HG03196 (cell line): Measurements from ENCODE around the gene SLAMF7.
"Not testable (repeated sequence)": the region's sequence is repeated elsewhere in the genome, so short reads cannot be mapped to it uniquely, and the experiment has no call there.

Source experiments
- ATAC-seq: cut with Tn5 transposase; IDR thresholded peaks from one replicate; pipeline ENCODE4 v1.9.1; 2021; ENCODE audit not compliant: unreplicated experiment

The SLAMF7 gene

DNA sequence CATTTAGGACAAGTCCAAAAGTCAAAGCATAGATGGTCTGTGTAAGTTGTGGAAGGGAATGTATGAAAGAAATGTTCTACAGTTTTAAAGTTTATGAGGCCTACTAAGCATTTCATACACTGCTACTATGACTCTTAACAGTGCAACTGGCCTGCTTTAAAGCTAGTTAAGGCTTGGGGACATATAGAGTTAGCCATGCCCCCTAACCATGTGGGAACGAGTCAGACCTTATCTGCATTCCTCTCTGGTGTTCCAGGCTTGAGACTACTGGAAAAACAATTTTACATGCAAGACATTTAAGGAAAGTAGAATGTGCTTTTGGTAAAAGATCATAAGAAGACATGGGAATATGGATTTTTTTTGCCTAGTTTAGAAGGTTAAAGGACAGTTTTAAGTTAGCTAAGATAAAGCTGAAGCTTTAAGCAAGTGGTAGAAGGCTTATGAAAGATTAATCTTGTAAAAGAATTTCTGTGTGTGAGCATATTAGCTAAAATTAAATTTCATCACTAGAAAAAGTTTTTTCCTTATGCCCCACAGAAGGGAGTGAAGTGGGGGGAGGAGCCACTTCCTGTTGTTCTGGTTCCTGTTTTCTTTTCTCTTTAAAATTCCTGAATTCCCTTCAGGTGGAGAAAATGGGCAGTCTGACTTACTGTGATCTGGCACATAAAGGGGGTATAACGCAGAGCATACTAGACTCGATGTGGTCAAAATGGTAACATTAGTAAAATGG, 18.5 kb upstream of the SLAMF7 start:
- no peak for ATAC-seq

DNA sequence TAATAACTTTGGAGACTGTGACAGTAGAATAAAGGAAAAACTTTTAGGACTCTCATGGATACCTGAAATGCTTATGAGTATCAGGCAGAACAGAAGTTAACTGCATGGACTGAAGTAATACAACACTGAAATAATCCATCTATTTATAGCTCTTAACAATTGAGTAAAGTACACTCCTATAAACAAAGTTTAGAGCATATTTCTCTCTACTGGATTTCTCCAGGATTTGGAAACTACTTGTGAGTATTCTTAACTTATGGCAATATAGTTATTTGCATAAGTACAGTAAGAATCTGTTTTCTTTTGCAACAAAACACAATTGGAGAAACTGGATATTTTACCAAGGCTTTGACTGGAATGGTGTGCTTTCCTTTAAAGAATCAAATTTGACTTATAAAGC, 17.6 kb upstream of the SLAMF7 start:
- no peak for ATAC-seq

DNA sequence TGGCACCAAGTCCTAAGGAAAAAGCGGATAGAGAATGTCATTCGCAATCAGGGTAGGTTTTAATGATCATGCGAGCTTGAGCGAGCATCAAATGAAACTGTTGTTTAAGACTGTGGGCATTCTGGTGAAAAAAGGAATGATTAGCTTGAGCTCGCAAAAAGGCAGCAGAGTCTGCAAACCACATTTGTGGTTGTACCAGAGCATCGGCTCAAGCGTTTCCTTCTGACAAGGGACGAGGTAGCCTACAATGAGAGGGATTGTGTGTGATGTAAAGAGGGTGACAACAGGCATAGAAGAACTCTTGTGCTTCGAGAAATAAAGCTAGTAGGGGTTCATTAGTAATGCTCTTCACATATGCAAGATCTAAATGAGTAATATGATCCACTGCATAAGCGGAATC, 16.3 kb upstream of the SLAMF7 start:
- no peak for ATAC-seq

DNA sequence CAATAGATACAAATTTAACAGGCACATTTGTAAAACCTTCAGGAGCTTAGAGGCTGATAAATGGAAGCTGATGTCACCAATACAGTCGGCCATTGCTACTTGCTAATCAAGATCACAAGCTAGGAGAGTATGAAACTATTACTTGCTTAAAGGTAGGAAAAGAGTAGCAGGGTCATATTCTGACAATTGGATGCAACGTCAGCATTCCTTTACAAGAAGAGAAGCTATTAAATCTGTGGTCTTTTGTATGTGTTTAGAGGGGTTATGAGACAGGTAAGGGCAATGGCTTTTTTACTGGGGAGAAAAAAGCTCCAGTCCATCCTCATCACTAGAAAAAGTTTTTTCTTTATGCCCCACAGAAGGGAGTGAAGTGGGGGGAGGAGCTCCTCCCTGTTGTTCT, 15.7 kb upstream of the SLAMF7 start:
- no peak for ATAC-seq

DNA sequence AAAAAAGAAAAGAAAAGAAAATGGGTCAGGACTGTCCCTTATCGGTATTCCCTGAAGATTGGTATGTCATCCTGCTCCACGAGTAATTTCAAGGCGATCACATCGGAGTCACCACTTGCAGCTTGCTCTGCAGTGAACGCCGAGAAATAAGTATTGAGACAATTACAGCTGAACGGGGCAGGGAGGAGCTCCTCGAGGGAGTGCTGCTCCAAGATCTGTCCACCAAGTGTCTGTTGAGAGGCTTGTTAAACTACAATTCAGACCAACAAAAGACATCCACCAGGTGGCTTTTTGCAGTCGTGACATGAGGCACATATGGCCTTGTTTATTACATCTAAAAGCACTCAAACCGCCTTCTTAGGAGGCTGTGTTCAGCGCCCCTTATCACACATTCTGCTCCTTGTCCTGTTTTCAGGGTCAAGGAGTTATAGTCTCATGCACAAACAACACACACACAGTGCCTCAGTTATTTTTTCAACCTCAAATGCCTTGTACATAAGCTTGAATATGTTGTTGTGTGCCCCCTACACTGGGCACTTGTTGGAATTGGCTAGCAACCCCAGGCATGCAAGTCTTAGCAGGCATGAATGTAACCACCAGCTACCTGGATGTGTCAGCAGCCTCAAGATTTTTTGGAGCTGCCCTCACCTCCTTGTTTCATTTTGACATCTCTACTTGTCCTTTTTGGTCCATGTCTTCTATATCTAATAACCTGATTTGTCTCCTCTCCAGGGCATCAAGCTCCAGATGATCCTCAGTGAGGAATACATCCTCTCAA, 14.4 kb upstream of the SLAMF7 start:
- ATAC-seq = no peak

DNA sequence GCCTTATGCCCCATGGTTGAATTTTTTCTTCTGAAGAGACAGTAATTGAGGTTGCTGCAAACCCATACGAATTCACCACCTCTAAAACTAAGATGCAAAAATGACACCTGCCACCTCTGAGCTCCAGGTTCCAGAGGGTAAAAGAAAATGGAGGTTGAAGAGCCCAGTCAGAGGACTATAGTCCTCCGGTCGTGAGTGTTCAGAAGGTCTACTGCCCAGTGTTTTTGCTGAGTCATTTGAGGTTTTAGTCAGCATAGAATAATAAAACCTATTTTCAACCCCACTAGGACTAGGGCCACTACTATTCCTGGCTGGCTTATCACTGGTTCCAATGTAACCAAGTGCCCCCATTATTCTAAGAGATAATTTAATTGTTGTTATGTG, 12.9 kb upstream of the SLAMF7 start:
- peak; percentile 28 for ATAC-seq

DNA sequence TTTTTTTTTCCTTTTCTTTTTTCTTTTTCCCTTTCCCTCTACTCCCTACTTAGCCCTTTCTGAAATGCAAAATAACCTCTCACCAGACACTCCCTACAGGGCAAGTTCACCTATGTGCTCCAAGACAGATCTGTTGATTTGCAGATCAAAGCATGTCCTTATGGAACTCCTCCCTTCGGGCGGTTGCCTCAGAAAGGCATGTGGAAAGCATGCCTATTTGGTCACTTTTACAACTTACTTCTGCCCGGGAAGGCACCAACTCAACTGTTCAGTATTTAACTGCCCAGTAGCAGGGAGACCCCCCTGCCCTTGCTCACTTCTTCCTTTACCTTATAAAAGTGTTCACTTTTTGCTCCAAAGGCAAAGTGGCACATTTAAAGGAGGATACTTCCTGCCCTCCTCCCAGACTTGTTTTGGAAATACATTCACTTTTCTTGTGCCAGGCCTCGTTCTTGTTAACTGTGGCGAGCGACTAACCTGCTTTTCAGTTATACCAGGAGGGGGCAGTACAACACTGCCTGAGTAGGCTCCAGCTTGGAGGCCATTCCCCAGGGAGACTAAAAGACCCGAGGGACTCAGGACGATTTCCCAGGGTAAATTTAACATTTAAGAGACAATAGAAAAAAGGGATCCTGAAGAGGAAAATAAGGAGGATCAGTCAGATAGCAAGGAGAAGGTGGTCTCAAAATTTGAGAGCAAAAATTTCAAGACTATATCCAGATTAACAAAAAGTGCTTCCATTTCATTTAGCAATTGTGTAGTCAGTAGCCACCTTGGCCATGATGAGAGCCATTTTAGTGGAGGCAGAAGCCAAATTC, 12.3 kb upstream of the SLAMF7 start:
- peak; percentile 60 for ATAC-seq

DNA sequence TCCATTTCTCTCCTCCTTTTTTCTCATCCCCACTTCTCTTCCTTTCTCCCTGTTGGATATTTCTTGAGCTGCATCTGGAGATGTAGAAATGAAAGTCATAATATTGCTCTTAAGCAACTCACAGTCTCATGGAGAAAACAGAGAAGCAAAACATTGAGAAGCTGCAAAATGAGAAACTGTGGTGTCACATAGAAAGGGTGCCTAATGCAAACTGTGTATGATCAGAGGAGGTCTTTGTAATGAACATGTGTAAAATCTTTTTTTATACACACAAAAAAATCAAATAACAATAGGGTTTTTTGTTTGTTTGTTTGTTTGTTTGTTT, 11.8 kb upstream of the SLAMF7 start:
- ATAC-seq = no peak

DNA sequence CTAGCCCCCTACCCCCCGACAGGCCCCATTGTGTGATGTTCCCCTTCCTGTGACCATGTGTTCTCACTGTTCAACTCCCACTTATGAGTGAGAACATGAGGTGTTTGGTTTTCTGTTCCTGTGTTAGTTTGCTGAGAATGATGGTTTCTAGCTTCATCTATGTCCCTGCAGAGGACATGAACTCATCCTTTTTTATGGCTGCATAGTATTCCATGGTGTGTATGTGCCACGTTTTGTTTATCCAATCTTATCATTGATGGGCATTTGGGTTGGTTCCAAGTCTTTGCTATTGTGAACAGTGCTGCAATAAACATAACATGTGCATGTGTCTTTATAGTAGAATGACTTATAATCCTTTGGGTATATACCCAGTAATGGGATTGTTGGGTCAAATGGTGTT, 7.5 kb upstream of the SLAMF7 start:
- ATAC-seq = not testable (repeated sequence)

DNA sequence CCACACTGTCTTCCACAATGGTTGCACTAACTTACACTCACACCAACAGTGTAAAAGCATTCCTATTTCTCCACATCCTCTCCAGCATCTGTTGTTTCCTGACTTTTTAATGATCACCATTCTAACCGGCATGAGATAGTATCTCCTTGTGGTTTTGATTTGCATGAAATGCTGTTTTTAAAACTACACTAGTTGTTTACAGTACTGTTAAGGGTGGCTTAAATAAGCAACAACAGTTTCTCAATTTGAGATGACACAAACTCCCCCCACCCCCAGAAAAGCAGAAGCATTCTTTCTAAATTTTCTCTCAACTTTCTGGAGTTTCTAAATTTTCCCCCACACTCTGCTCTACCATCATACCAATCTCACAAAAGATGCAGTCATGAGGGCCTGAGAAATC, 7.1 kb upstream of the SLAMF7 start:
- no peak for ATAC-seq

DNA sequence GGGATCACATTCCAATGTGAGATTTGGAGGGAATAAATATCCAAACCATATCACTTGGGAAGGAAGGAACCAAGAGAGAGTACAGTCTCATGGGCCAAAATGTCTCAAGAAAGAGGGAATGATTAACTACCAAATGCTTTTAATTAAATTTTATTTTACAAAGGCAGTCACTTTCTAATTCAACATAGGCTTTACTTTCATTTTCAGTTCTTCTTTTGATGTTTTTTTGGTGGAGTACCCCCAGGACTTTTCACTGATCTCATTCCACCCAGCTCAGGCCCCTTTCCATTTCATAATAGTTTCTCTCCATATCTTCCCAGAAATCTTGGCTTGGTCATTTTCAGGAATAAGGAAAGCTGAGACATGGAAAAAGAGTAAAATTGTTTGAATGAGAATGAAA, 5.1 kb upstream of the SLAMF7 start:
- no peak for ATAC-seq

DNA sequence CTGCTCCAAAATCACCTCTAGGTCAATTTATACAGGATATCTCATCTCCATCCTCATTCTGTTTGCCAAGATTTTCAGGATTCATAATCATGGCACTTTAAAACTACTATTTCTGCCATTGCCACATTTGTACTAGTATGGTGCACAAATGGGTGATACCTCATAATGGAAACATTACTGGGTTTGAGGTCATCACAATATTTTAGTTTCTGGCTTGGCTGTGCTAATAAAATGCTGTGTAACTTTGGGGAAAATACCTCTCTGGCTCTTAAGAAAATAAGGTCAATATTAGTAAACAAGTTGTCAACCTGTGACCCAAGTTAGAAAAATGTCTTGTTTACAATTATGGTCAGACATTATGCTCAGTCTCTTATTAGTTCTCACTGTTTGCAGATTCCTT, 4.7 kb upstream of the SLAMF7 start:
- no peak for ATAC-seq

DNA sequence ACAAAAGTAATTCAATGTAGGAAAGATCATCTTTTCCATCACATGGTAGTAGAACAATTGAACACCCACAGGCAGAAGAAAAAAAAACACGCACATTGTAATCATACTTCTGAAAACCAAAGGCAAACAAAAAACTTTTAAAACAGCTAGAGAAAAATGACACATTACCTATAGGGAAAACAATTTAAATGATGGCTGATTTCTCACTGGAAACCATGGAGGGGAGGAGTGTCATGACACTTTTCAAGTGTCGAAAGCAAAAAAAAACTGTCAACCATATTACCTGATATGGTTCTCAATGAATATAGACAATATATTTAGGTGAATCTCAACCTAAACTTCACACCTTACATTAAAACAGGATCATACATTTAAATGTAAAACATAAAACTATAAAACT, 776 bp upstream of the SLAMF7 start:
- ATAC-seq = no peak

DNA sequence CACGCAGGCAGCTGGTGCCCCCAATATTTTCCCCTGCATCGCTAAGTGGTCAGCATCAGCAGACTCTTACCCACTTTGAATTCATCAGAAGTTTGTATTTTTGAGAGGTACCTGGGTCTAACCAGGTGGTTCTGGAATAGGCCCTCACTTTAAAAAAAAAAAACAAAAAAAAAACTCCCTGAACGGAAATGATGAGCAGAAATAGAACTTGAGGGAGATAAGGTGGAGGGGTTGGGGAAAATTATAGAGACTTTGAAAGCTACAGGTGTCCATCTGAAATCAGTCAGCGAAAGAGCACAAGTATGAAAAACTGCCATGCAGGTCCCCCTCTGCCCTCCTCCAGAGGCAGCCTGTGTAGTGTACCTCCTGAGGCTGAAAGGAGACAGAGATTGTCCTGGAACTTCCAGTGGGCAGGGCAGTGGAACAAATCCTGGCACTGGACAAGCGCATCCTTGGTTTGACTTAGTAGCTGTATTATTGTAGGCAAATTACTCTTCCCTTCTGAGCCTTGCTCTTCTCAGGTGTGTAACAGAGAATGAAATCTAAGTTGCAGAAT, 1.2 kb downstream of the SLAMF7 start:
- no peak for ATAC-seq

DNA sequence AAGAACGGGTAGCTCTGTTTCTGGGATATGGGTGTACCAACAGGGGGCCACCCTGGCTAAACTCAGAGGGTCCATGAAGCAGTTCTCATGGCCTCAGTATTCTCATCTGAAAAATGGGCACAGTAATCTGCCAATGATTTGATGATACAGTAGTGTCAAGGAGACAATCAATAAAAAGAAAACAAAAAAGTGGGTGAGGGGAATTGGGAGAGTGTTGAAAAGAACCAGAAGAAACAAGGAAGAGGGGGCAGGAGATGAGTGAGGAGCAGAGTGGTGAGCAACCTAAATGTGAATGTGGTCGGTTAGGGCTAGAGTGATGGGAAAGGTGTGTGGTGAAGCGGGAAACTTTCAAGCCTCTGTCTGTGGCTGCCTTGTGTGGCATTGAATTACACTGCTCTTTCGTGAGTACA, 2.0 kb downstream of the SLAMF7 start:
- ATAC-seq = no peak

DNA sequence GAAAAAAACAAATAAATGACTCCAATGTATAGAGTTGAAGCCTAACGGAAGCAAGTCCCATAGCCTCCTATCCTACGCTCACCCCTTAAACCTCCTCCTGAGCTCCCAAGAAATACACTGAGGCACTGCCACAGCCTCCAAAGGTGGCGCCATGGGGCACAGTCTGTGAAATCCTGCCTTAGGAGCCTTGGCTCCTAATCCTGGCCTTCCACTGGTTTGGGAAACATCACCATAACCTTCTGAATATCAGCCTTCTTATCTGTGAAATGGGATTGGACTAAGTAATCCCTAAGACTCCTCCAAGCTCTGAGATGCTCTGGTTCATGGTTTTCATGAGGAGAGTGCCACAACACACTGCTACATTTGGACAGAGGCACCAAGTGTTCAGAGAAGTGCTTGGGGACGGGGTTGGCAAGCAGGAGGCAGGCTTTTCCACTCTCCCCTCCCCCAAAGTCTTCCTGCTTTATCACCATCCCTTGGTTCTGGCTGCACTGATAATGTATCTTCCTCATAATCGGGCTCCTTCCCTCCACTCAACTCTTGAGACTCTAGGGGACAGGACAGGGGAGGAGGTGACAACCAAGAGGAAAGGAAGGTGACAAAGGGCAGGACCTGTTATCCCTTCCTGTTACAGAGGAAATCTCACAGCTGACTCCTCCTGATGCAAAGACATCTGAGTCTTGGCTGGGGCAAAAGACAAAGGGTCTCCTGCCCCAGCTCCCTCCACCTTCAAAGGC, 2.7 kb downstream of the SLAMF7 start:
- no peak for ATAC-seq

DNA sequence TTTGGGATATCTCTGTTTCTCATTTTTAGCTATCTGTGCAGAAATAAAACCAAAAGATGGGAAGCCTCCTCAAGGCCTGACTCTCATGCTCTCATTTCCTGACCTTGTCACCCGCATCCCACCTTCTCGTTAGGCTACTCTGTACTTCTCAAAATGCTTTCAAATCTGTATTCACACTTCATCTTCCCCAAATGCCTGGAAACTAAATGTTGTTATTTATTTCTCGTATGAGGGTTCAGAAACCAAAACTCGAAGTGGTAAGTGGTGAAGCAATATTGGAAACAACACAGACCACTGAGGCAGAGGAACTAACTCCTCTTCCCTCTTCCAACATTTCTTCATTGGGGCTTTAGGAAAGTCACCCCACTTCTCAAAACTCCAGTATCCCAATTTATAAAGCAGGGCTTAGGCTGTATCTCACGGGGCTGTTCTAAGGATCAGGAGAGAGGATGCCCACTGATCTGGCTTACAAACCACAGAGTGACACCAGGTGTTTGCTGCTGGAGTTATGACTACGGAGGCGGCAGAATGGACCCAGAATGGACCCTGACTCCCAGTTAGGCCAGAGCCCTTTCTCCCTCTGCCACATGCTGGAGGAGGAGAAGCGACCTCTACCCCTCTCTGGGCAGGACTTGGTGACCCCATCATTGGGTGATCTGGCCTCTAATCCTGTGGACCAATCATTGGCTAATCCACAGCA, 3.5 kb downstream of the SLAMF7 start:
- ATAC-seq = no peak

DNA sequence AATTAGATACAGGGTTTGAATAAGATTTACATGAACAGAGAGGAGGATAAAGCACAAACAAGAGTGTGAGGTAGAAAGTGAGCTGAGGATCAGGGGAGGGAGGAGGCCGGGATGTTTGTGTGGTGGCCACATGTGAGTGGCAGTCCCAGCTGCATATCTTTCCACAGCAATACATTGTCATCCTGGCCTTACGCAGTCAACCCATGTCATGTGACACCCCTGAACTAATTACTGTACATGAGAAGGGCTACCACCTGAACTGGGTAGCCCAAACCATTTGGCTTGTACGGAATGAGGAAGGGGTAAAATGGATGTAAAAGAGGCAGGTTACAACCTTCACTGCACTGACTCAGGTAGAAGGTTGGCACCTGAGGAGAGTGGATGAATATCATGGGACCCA, 4.2 kb downstream of the SLAMF7 start:
- ATAC-seq = no peak

DNA sequence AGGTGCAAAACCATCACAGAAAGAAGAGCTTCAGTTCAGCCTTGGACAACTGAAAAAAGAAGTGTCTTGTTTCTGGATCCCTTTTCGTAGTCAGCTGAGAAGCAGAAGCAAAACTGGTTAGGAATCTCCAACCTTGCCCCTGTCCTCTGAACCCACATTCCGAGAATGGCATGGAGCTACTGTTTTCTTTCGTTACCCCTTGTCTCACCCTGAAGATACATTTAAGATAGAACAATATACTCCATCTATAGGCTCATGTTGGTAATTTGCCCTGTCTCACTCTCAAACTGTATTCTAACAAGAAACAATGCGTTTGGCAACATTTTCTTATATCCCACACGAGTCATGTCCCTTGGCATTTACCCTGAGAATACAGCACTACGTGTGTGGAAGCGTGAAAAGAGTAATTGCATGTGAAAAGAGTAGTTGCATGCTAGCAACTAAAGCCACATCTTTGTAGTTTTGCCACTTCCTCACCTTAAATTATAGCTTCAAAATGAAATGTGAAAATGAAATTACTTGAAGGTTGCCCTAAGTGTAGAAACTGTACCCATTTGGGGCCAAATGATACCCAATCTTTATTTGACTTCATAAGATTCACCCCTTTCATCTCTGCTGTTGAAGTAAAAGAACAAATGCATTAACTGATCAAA, 5.3 kb downstream of the SLAMF7 start:
- no peak for ATAC-seq
